Measurements from ENCODE around the gene PEA15. TPM values are rescaled to one million over a fixed set of nuclear protein-coding genes. Genes with fewer than 3 reads are reported as not detected.

Gene PEA15
- total RNA-seq, 2 donors from 2014 or later: 48.7 to 49.4 TPM

- Mint-ChIP-seq H3K9me3 (no peaks in the 10 kb centered on the region), H3K27ac (peak overlapping the region; percentile 69), H3K4me1 (peaks cover 41% of the 10 kb centered on the region), H3K27me3 (no peaks in the 10 kb centered on the region), H3K4me3 (peak overlapping the region; percentile 16), H3K36me3 (ENCODE audit: low read depth) (peaks cover 86% of the 10 kb centered on the region)
- no peak for ATAC-seq (replicated peaks)
These were observed 4.3 kb downstream of the PEA15 start for GRCh38 chr1:160209321-160210046.

- H3K27me3 Mint-ChIP-seq: no peaks in the 10 kb centered on the region
- no peaks in the 10 kb centered on the region for H3K9me3 Mint-ChIP-seq
- H3K4me3 Mint-ChIP-seq: no peak overlapping the region
- peaks cover 97% of the 10 kb centered on the region for H3K36me3 Mint-ChIP-seq (ENCODE audit: low read depth)
- no peak for ATAC-seq (replicated peaks)
- H3K27ac Mint-ChIP-seq: peak overlapping the region; percentile 69
- H3K4me1 Mint-ChIP-seq: peaks cover 39% of the 10 kb centered on the region
These were observed 5.4 kb downstream of the PEA15 start for GRCh38 chr1:160210561-160210960.

- no peaks in the 10 kb centered on the region for H3K9me3 Mint-ChIP-seq
- peak overlapping the region; percentile 26 for H3K27ac Mint-ChIP-seq
- ATAC-seq (replicated peaks): no peak
- H3K27me3 Mint-ChIP-seq: no peaks in the 10 kb centered on the region
- peaks cover 100% of the 10 kb centered on the region for H3K36me3 Mint-ChIP-seq (ENCODE audit: low read depth)
- peaks cover 37% of the 10 kb centered on the region for H3K4me1 Mint-ChIP-seq
- H3K4me3 Mint-ChIP-seq: no peak overlapping the region
These were observed 6.0 kb downstream of the PEA15 start for GRCh38 chr1:160211046-160211790.

GRCh38 chr1:160214481-160215140 is 9.4 kb downstream of the PEA15 start:
- peaks cover 66% of the 10 kb centered on the region for H3K36me3 Mint-ChIP-seq (ENCODE audit: low read depth)
- ATAC-seq (replicated peaks): no peak
- H3K27me3 Mint-ChIP-seq: no peaks in the 10 kb centered on the region
- H3K9me3 Mint-ChIP-seq: no peaks in the 10 kb centered on the region
- no peak overlapping the region for H3K4me3 Mint-ChIP-seq
- H3K4me1 Mint-ChIP-seq: peaks cover 14% of the 10 kb centered on the region
- peak overlapping the region; percentile 55 for H3K27ac Mint-ChIP-seq

GRCh38 chr1:160216301-160216700 is 11.1 kb downstream of the PEA15 start:
- H3K9me3 Mint-ChIP-seq: no peaks in the 10 kb centered on the region
- H3K36me3 Mint-ChIP-seq (ENCODE audit: low read depth): peaks cover 49% of the 10 kb centered on the region
- H3K4me1 Mint-ChIP-seq: peaks cover 3% of the 10 kb centered on the region
- ATAC-seq (replicated peaks): no peak
- no peaks in the 10 kb centered on the region for H3K27me3 Mint-ChIP-seq
- H3K27ac Mint-ChIP-seq: peak overlapping the region; percentile 9
- no peak overlapping the region for H3K4me3 Mint-ChIP-seq

GRCh38 chr1:160217481-160218051 is 12.4 kb downstream of the PEA15 start:
- Mint-ChIP-seq H3K36me3 (ENCODE audit: low read depth) (peaks cover 36% of the 10 kb centered on the region), H3K27me3 (no peaks in the 10 kb centered on the region), H3K4me3 (no peak overlapping the region), H3K9me3 (no peaks in the 10 kb centered on the region), H3K4me1 (no peaks in the 10 kb centered on the region), H3K27ac (peak overlapping the region; percentile 49)
- no peak for ATAC-seq (replicated peaks)

GRCh38 chr1:160219062-160219929 is 14.1 kb downstream of the PEA15 start:
- Mint-ChIP-seq H3K9me3 (no peaks in the 10 kb centered on the region), H3K36me3 (ENCODE audit: low read depth) (peaks cover 19% of the 10 kb centered on the region), H3K4me3 (no peak overlapping the region), H3K4me1 (no peaks in the 10 kb centered on the region), H3K27ac (peak overlapping the region; percentile 80), H3K27me3 (no peaks in the 10 kb centered on the region)
- ATAC-seq (replicated peaks): no peak

- H3K9me3 Mint-ChIP-seq: no peaks in the 10 kb centered on the region
- H3K36me3 Mint-ChIP-seq (ENCODE audit: low read depth): peaks cover 9% of the 10 kb centered on the region
These were observed 15.1 kb downstream of the PEA15 start for GRCh38 chr1:160220301-160220700.

GRCh38 chr1:160221089-160221488 is 15.9 kb downstream of the PEA15 start:
- Mint-ChIP-seq H3K27ac (peak overlapping the region; percentile 25), H3K27me3 (no peaks in the 10 kb centered on the region), H3K36me3 (ENCODE audit: low read depth) (peaks cover under 1% of the 10 kb centered on the region), H3K9me3 (no peaks in the 10 kb centered on the region), H3K4me1 (no peaks in the 10 kb centered on the region), H3K4me3 (no peak overlapping the region)
- ATAC-seq (replicated peaks): no peak

More at GRCh38 chr1:160220301-160220700, 15.1 kb downstream of the PEA15 start:
- Mint-ChIP-seq H3K27ac (peak overlapping the region; percentile 80), H3K4me3 (no peak overlapping the region), H3K27me3 (no peaks in the 10 kb centered on the region), H3K4me1 (no peaks in the 10 kb centered on the region)
- ATAC-seq (replicated peaks): no peak

- Mint-ChIP-seq H3K4me1 (no peaks in the 10 kb centered on the region), H3K4me3 (no peak overlapping the region), H3K27me3 (no peaks in the 10 kb centered on the region), H3K9me3 (no peaks in the 10 kb centered on the region), H3K27ac (peak overlapping the region; percentile 47), H3K36me3 (ENCODE audit: low read depth) (no peaks in the 10 kb centered on the region)
- ATAC-seq (replicated peaks): no peak
These were observed 17.4 kb downstream of the PEA15 start for GRCh38 chr1:160222546-160222945.

GRCh38 chr1:160224606-160225005 is 19.4 kb downstream of the PEA15 start:
- H3K4me1 Mint-ChIP-seq: no peaks in the 10 kb centered on the region
- ATAC-seq (replicated peaks): no peak
- H3K9me3 Mint-ChIP-seq: no peaks in the 10 kb centered on the region
- H3K27ac Mint-ChIP-seq: peak overlapping the region; percentile 69
- H3K27me3 Mint-ChIP-seq: no peaks in the 10 kb centered on the region
- no peak overlapping the region for H3K4me3 Mint-ChIP-seq
- peaks cover 17% of the 10 kb centered on the region for H3K36me3 Mint-ChIP-seq (ENCODE audit: low read depth)

GRCh38 chr1:160225345-160225744 is 20.2 kb downstream of the PEA15 start:
- no peak overlapping the region for H3K27ac Mint-ChIP-seq
- H3K4me3 Mint-ChIP-seq: no peak overlapping the region
- no peaks in the 10 kb centered on the region for H3K9me3 Mint-ChIP-seq
- no peaks in the 10 kb centered on the region for H3K4me1 Mint-ChIP-seq
- peaks cover 25% of the 10 kb centered on the region for H3K36me3 Mint-ChIP-seq (ENCODE audit: low read depth)
- no peaks in the 10 kb centered on the region for H3K27me3 Mint-ChIP-seq
- ATAC-seq (replicated peaks): no peak

GRCh38 chr1:160226623-160227022 is 21.4 kb downstream of the PEA15 start:
- Mint-ChIP-seq H3K27ac (no peak overlapping the region), H3K36me3 (ENCODE audit: low read depth) (peaks cover 37% of the 10 kb centered on the region), H3K27me3 (no peaks in the 10 kb centered on the region), H3K4me1 (no peaks in the 10 kb centered on the region), H3K4me3 (no peak overlapping the region), H3K9me3 (no peaks in the 10 kb centered on the region)
- ATAC-seq (replicated peaks): peak; percentile 29

- no peaks in the 10 kb centered on the region for H3K4me1 Mint-ChIP-seq
- ATAC-seq (replicated peaks): no peak
- H3K4me3 Mint-ChIP-seq: no peak overlapping the region
- peaks cover 42% of the 10 kb centered on the region for H3K36me3 Mint-ChIP-seq (ENCODE audit: low read depth)
- no peaks in the 10 kb centered on the region for H3K9me3 Mint-ChIP-seq
- no peak overlapping the region for H3K27ac Mint-ChIP-seq
- H3K27me3 Mint-ChIP-seq: no peaks in the 10 kb centered on the region
These were observed 21.9 kb downstream of the PEA15 start for GRCh38 chr1:160227034-160227433.
